H1 (cell line): ENCODE measurements around the gene CLINT1. TPM values are rescaled to one million over a fixed set of nuclear protein-coding genes. Genes with fewer than 3 reads are reported as not detected.

Experiments used
- MAX ChIP-seq: IDR thresholded peaks from 2 replicates; pipeline ENCODE4 v1.6.1; 2012; ENCODE audit warnings: inconsistent platforms
- RFX5 ChIP-seq: IDR thresholded peaks from 2 replicates; pipeline ENCODE4 v1.6.1; 2011; ENCODE audit warnings: low read depth, low read length, improper control_type of control experiment, borderline replicate concordance
- polyA plus RNA-seq, 7 experiments: library from polyadenylated mRNA; depleted of rRNA in 3 of 7; stranded (reverse) in 5 of 7; unstranded in 2 of 7; fragments of >200 nt in 5 of 7; fragments of 200-250 nt in 2 of 7; gene quantifications; 1 replicate in 5 of 7; 2 replicates in 1 of 7; 4 replicates in 1 of 7; pipeline versions ENCODE4 v1.2.1 to v1.2.3, GENCODE V29; 2011 to 2013; ENCODE audit warnings: missing spikeins in 2 of 7, mixed read lengths in 2 of 7
- total RNA-seq: library from RNA; stranded (reverse); fragmentation: NEBNext Ultra II Directional; extraction: Animal tissue kit (Norgen Biotek cat#: 25700); gene quantifications from 2 replicates; pipeline ENCODE4 v1.2.1, GENCODE V29; 2021

CLINT1 gene
- total and polyA plus RNA-seq, 2 of the 8 experiments (the other 6 are each of a cell fraction or from before 2014, with no cell fraction given), result 85.9 to 140 TPM

- no peak for TF ChIP-seq MAX
- TF ChIP-seq RFX5, result no peak
Observed at GRCh38 chr5:157741131-157741530, 117.8 kb downstream of the CLINT1 start (continued).
